ENCODE results near the gene ATP6V0B. TPM values are rescaled to one million over a fixed set of nuclear protein-coding genes. Genes with fewer than 3 reads are reported as not detected.

The ATP6V0B gene
- total RNA-seq, 1 experiment from 2014 or later = 241 TPM

DNA sequence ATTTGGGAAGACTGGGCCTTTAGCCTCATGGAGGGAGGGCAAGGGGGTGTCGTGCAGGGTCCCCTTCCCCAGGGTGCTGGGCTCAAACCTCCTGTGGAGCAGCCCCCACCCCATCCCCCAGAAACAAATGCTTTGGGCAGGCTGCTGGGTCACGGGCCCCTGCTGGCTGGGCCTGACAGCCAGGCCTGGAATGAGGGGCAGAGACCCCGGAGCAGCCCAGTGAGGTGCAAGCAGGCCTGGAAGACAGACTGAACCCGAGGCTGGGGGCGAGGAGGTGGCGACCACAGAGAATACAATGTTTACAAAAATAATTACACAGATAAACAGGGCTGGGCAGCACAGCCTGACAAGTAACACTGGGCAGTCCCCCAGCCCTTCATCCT, 22.0 kb downstream of the ATP6V0B start:
- Histone ChIP-seq H3K4me3 (ENCODE audit: low read length) (no peak overlapping the region), H3K9ac (ENCODE audit: low read length) (no peak overlapping the region), H3K9me2 (replicated peaks; ENCODE audit: low read length) (no peaks in the 10 kb centered on the region), H3K27ac (ENCODE audit: low read length) (no peak overlapping the region), H4K20me1 (ENCODE audit: low read length) (no peaks in the 10 kb centered on the region), H2AFZ (ENCODE audit: low read length) (no peak overlapping the region), H3K4me2 (ENCODE audit: low read length) (no peak overlapping the region), H3K4me1 (ENCODE audit: insufficient read depth, low read length) (peaks cover 9% of the 10 kb centered on the region; the same call in 1 of the 2 replicates), H3K27me3 (ENCODE audit: low read length) (no peaks in the 10 kb centered on the region), H3K9me3 (ENCODE audit: low read length) (no peaks in the 10 kb centered on the region), H3F3A (ENCODE audit: low read length, unreplicated experiment) (no peaks in the 10 kb centered on the region), H3K36me3 (ENCODE audit: low read depth, low read length) (no peaks in the 10 kb centered on the region), H3K79me2 (ENCODE audit: low read length) (no peaks in the 10 kb centered on the region)
- no TSS peak for BruUV-seq (replicated peaks)
- TF ChIP-seq, protein P1, sequence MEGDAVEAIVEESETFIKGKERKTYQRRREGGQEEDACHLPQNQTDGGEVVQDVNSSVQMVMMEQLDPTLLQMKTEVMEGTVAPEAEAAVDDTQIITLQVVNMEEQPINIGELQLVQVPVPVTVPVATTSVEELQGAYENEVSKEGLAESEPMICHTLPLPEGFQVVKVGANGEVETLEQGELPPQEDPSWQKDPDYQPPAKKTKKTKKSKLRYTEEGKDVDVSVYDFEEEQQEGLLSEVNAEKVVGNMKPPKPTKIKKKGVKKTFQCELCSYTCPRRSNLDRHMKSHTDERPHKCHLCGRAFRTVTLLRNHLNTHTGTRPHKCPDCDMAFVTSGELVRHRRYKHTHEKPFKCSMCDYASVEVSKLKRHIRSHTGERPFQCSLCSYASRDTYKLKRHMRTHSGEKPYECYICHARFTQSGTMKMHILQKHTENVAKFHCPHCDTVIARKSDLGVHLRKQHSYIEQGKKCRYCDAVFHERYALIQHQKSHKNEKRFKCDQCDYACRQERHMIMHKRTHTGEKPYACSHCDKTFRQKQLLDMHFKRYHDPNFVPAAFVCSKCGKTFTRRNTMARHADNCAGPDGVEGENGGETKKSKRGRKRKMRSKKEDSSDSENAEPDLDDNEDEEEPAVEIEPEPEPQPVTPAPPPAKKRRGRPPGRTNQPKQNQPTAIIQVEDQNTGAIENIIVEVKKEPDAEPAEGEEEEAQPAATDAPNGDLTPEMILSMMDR (conservative IDR thresholded peaks at IDR 0.05; ENCODE audit: low read depth, low read length) = no peak
- TF ChIP-seq EZH2phosphoT487 (IDR thresholded peaks at IDR 0.05; ENCODE audit: borderline replicate concordance, low read length) (no peak), EZH2 (IDR thresholded peaks at IDR 0.05; ENCODE audit: low read length, unreplicated experiment) (no peak)
- intact Hi-C loops (cut with micrococcal nuclease) = no loop called here
- ChIA-PET CTCF (no interaction called here), POLR2A (ENCODE audit: unreplicated experiment) (no interaction called here)
- ATAC-seq (no peak), DNase-seq (no peak)

DNA sequence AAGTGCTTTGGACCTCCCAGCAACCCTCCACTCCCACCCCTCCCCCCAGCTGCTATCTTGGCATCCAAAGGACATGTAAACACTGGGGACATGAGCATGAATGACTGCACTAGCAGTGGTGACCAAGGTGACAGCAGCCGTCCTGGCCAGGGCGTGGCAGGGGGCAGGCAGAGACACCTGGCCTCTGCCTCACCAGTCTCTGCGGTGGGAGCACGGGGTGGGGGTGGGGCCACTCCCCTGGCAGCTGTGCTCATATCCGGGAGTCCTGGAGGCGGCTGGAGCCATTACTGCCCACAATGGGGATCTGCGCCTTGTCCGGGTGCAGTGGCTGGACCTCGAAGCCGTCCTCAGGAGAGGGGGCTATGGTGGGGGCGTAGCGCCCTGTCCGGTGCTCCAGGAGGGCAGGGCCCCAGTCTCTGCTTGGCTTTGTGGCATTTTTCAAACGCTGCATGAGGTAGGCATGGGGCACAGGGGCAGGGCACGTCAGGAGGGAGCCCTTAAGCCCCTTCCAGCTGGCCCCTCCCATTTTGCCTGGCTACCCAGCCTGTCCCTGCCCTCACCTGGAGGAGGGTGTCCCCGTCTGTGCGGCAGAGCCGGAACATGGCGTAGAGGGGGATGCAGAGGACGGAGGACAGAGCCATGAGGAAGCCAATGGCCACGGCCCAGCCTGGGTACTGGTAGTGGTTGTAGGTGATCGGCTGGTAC, 22.7 kb downstream of the ATP6V0B start:
- DNase-seq (no peak), ATAC-seq (no peak)
- H3K9me3 ChIP-seq (ENCODE audit: low read length) = no peaks in the 10 kb centered on the region
- ChIA-PET CTCF (no interaction called here), POLR2A (ENCODE audit: unreplicated experiment) (no interaction called here)
- no peaks in the 10 kb centered on the region for H3F3A ChIP-seq (ENCODE audit: low read length, unreplicated experiment)
- H3K79me2 ChIP-seq (ENCODE audit: low read length) = no peaks in the 10 kb centered on the region
- no TSS peak for BruUV-seq (replicated peaks)
- H3K27ac ChIP-seq (ENCODE audit: low read length) = no peak overlapping the region
- no peaks in the 10 kb centered on the region for H4K20me1 ChIP-seq (ENCODE audit: low read length)
- no peak overlapping the region for H2AFZ ChIP-seq (ENCODE audit: low read length)
- TF ChIP-seq EZH2 (IDR thresholded peaks at IDR 0.05; ENCODE audit: low read length, unreplicated experiment) = no peak
- TF ChIP-seq, protein P1 (conservative IDR thresholded peaks at IDR 0.05; ENCODE audit: low read depth, low read length) = no peak
- no peak for TF ChIP-seq EZH2phosphoT487 (IDR thresholded peaks at IDR 0.05; ENCODE audit: borderline replicate concordance, low read length)
- no peak overlapping the region for H3K4me3 ChIP-seq (ENCODE audit: low read length)
- H3K4me2 ChIP-seq (ENCODE audit: low read length) = no peak overlapping the region
- no peaks in the 10 kb centered on the region for H3K9me2 ChIP-seq (replicated peaks; ENCODE audit: low read length)
- intact Hi-C loops (cut with micrococcal nuclease) = no loop called here
- no peak overlapping the region for H3K9ac ChIP-seq (ENCODE audit: low read length)
- 0 out of 2 replicates have a peak, but pooled peaks cover 4% of the 10 kb centered on the region for H3K4me1 ChIP-seq (ENCODE audit: insufficient read depth, low read length)
- H3K27me3 ChIP-seq (ENCODE audit: low read length) = no peaks in the 10 kb centered on the region
- H3K36me3 ChIP-seq (ENCODE audit: low read depth, low read length) = 0 out of 2 replicates have a peak, but pooled peaks cover 4% of the 10 kb centered on the region

DNA sequence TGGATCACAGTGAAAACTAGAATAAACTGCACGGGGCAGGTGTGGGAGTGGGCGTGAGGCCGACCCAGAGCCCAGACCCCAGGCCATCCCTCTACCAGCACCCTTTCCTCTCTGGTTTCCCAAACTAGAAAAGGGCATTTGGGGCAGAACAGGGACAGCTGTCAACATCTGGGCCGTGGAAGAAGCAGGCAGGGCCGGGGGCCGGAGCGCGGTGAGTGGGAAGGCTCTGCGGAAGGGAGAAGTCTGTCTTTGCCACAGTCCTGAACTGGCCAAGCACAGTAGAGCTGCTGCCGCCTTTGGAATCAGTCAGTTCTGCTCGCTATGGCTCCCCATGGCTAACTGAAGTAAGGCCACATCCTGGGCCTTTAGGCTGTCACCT, 23.2 kb downstream of the ATP6V0B start:
- ATAC-seq (no peak), DNase-seq (no peak)
- H3K36me3 ChIP-seq (ENCODE audit: low read depth, low read length) = 0 out of 2 replicates have a peak, but pooled peaks cover 4% of the 10 kb centered on the region
- no TSS peak for BruUV-seq (replicated peaks)
- no peak overlapping the region for H3K9ac ChIP-seq (ENCODE audit: low read length)
- H3K27me3 ChIP-seq (ENCODE audit: low read length) = no peaks in the 10 kb centered on the region
- H3K27ac ChIP-seq (ENCODE audit: low read length) = no peak overlapping the region
- no peak overlapping the region for H3K4me3 ChIP-seq (ENCODE audit: low read length)
- no peak for TF ChIP-seq EZH2phosphoT487 (IDR thresholded peaks at IDR 0.05; ENCODE audit: borderline replicate concordance, low read length)
- TF ChIP-seq, protein P1 (conservative IDR thresholded peaks at IDR 0.05; ENCODE audit: low read depth, low read length) = no peak
- TF ChIP-seq EZH2 (IDR thresholded peaks at IDR 0.05; ENCODE audit: low read length, unreplicated experiment) = no peak
- no peaks in the 10 kb centered on the region for H3F3A ChIP-seq (ENCODE audit: low read length, unreplicated experiment)
- H3K4me2 ChIP-seq (ENCODE audit: low read length) = no peak overlapping the region
- no peaks in the 10 kb centered on the region for H3K4me1 ChIP-seq (ENCODE audit: insufficient read depth, low read length)
- no peaks in the 10 kb centered on the region for H3K9me2 ChIP-seq (replicated peaks; ENCODE audit: low read length)
- no peaks in the 10 kb centered on the region for H3K79me2 ChIP-seq (ENCODE audit: low read length)
- H3K9me3 ChIP-seq (ENCODE audit: low read length) = no peaks in the 10 kb centered on the region
- POLR2A ChIA-PET (ENCODE audit: unreplicated experiment) = no interaction called here
- intact Hi-C loops (cut with micrococcal nuclease) = no loop called here
- H2AFZ ChIP-seq (ENCODE audit: low read length) = no peak overlapping the region
- no peaks in the 10 kb centered on the region for H4K20me1 ChIP-seq (ENCODE audit: low read length)
- CTCF ChIA-PET = no interaction called here
